Activated CD4-positive, alpha-beta T cell treated with anti-CD3 and anti-CD28 coated beads, Interleukin-2, amount 10 ng/mL, durations not matched to agents 24 days and 14 days (primary cell): ENCODE results near the gene SLC26A9. TPM values are rescaled to one million over a fixed set of nuclear protein-coding genes. Genes with fewer than 3 reads are reported as not detected.

Experiments
- DNase-seq: peaks from one replicate; pipeline ENCODE4 v3.0.0; 2022
- H3K27ac Mint-ChIP-seq: one replicate; pipeline ENCODE4 v1.8.0; 2022; ENCODE audit warnings: mild to moderate bottlenecking, mixed read lengths
- H3K27me3 Mint-ChIP-seq: one replicate; pipeline ENCODE4 v1.8.0; 2022; ENCODE audit warnings: mixed read lengths
- H3K36me3 Mint-ChIP-seq: one replicate; pipeline ENCODE4 v1.8.0; 2022; ENCODE audit warnings: low read depth, mild to moderate bottlenecking, mixed read lengths
- H3K4me1 Mint-ChIP-seq: one replicate; pipeline ENCODE4 v1.8.0; 2021; ENCODE audit warnings: mixed read lengths
- H3K4me3 Mint-ChIP-seq: one replicate; pipeline ENCODE4 v1.8.0; 2022; ENCODE audit warnings: mild to moderate bottlenecking, moderate library complexity, mixed read lengths
- H3K9me3 Mint-ChIP-seq: one replicate; pipeline ENCODE4 v1.8.0; 2021; ENCODE audit warnings: mixed read lengths
- intact Hi-C: fragments of 100-400 bp; cut with micrococcal nuclease; formaldehyde crosslinking; loops from one replicate; pipeline ENCODE4 v1.15.1; 2023
- total RNA-seq: library from RNA; stranded (reverse); gene quantifications from 2 replicates; pipeline ENCODE4 v1.2.3, GENCODE V29; 2022

The SLC26A9 gene, protein sequence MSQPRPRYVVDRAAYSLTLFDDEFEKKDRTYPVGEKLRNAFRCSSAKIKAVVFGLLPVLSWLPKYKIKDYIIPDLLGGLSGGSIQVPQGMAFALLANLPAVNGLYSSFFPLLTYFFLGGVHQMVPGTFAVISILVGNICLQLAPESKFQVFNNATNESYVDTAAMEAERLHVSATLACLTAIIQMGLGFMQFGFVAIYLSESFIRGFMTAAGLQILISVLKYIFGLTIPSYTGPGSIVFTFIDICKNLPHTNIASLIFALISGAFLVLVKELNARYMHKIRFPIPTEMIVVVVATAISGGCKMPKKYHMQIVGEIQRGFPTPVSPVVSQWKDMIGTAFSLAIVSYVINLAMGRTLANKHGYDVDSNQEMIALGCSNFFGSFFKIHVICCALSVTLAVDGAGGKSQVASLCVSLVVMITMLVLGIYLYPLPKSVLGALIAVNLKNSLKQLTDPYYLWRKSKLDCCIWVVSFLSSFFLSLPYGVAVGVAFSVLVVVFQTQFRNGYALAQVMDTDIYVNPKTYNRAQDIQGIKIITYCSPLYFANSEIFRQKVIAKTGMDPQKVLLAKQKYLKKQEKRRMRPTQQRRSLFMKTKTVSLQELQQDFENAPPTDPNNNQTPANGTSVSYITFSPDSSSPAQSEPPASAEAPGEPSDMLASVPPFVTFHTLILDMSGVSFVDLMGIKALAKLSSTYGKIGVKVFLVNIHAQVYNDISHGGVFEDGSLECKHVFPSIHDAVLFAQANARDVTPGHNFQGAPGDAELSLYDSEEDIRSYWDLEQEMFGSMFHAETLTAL
- not detected in 2 replicates for total RNA-seq

DNA sequence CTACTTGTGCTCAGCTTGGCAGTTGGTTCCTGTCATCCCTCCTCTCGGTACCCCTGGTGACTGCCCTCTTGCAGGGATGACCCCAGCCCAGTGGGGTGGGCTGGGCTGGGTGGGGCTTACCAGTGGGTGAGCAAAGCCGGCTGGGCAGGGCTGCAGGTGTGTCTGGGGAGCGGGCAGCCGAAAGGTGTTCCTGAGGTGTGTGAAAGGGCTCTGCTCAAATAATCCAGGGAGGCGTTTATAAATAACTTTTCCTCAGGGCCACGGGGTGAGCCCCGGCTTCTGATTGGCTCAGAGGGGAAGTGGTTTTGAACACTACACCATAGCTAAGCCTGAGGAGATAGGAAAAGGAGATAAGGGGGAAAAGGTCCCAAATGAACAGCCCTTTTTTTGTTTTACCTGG is at the start of gene SLC26A9:
Gene SLC26A9, minus strand, starts transcription at position 212 of the 400 bp plus-strand sequence. CDS start 7,636 bp downstream, outside the sequence.
- H3K4me1 Mint-ChIP-seq, result no peaks in the 10 kb centered on the region
- H3K4me3 Mint-ChIP-seq, result no peak within 1 kb of the TSS
- H3K36me3 Mint-ChIP-seq, result no peaks in the 10 kb centered on the region
- no peak for DNase-seq
- intact Hi-C loops, result no loop called here
- H3K9me3 Mint-ChIP-seq, result no peaks in the 10 kb centered on the region
- peaks cover 34% of the 10 kb centered on the region for H3K27me3 Mint-ChIP-seq
- no peak within 1 kb of the TSS for H3K27ac Mint-ChIP-seq

DNA sequence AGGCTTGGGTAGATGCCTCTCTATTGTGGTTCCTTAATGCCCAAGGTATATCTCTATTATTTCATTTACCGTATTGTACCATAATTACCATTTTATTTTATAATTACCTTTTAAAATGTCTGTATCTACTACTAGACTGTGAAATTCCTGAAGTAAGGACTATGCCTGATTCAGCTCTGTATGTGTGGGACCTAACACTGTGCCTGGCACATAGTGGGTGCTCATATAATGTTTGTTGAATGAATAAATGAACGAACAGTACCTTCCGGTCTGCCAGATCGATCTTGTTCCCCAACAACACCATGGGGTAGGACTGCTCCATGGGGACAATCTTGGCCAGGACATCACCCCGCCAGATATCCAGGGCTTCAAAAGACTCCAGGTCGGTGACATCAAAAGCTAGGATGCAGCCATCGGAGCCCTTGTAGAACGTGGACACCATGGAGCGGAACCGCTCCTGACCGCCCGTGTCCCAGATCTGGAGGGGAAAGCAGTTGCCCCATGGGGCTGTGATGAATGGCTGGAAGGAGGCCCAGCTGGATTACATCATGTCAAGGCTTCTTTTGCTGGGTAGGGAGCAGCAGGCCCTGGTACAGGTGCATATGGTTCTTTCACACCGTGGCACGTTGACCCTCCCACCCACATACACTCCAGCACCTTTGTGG is 49.1 kb upstream of the SLC26A9 start:
- no peaks in the 10 kb centered on the region for H3K36me3 Mint-ChIP-seq
- DNase-seq, result no peak
- H3K27ac Mint-ChIP-seq, result no peak overlapping the region
- intact Hi-C loops, result no loop called here
- H3K4me3 Mint-ChIP-seq, result no peak overlapping the region
- H3K9me3 Mint-ChIP-seq, result no peaks in the 10 kb centered on the region
- peaks cover 24% of the 10 kb centered on the region for H3K27me3 Mint-ChIP-seq
- no peaks in the 10 kb centered on the region for H3K4me1 Mint-ChIP-seq

DNA sequence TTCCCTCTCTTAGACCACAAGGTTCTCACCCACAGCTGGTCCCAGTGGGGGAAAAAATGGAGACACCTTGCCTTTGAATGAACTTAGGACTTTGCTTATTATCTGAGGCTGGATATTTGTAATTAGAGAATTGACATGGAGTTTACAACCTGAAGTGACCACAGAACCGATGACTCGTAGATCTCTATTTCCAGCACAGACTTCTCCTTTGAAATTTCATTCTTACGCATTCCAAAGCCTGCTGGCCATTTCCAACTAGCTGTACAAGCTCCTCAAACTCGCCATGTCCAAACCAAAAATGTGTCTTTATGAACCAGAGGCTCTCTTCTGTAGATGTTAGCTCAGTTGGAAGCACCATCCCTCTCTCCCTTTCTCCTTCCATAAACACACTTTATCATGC is 48.0 kb upstream of the SLC26A9 start:
- intact Hi-C loops, result no loop called here
- peaks cover 17% of the 10 kb centered on the region for H3K27me3 Mint-ChIP-seq
- no peaks in the 10 kb centered on the region for H3K9me3 Mint-ChIP-seq
- H3K27ac Mint-ChIP-seq, result no peak overlapping the region
- no peaks in the 10 kb centered on the region for H3K4me1 Mint-ChIP-seq
- no peak for DNase-seq
- H3K36me3 Mint-ChIP-seq, result no peaks in the 10 kb centered on the region
- H3K4me3 Mint-ChIP-seq, result no peak overlapping the region

DNA sequence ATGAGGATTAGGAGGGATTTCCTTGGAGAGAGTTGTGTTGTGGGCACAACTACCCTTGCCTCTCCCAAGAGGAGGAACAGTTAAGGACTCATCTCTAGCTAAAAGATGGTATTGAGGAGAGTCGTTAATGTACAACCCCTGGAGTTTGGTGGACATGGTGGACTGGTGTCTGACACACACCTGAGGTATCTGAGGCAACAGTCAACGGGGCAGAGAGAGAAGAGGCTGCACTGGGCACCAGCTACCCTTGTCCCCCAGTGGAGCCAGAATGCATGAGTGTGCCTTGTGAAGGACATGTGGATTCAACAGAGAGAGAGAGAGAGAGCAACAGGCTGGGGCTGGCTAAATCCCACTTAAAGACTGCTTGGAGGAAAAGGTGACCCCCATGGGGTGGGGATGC is 47.0 kb upstream of the SLC26A9 start:
- no peaks in the 10 kb centered on the region for H3K9me3 Mint-ChIP-seq
- H3K36me3 Mint-ChIP-seq, result no peaks in the 10 kb centered on the region
- DNase-seq, result no peak
- H3K27me3 Mint-ChIP-seq, result peaks cover 17% of the 10 kb centered on the region
- H3K4me3 Mint-ChIP-seq, result no peak overlapping the region
- H3K4me1 Mint-ChIP-seq, result no peaks in the 10 kb centered on the region
- intact Hi-C loops, result no loop called here
- no peak overlapping the region for H3K27ac Mint-ChIP-seq

DNA sequence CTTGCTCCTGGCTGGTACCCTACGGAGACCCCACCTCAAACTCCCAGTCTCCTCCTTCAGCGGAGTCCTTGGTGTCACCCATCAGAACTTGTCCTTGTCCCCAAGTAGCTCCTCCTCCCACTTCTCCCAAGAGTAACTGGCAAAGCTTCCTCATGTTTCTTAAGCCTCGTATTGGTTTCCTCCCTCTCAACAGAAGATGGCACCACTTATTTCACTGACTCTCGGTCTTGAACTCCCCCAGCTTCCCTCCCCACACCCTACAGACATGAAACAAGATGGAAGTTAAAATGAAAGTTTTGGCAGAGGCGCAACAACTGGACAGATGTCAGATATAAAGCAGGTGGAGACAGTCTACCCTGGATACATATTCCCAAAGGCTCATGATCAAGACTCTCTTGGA is 46.5 kb upstream of the SLC26A9 start:
- Mint-ChIP-seq H3K36me3 (no peaks in the 10 kb centered on the region), H3K27ac (no peak overlapping the region), H3K4me1 (no peaks in the 10 kb centered on the region), H3K9me3 (no peaks in the 10 kb centered on the region), H3K27me3 (peaks cover 17% of the 10 kb centered on the region), H3K4me3 (no peak overlapping the region)
- DNase-seq, result no peak
- intact Hi-C loops, result no loop called here

DNA sequence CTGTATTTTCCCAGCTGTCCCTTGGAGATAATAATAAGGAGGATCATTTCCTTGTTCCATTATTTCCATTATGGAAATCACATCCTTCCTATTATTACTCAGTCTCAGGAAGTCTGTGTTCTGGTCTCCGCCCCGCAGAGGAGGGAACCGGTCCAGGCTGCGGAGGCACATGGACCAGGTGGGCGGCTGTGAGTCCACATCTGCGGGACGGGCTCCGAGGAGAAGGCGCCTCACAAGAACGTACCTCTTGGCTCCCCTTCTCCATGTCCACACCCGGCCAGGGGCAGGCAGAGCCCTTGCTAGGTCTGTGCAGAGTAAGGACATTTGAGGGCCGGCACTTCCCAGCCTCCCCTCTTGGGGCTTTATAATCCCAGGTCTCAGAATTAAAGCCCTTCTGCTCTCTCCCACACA is 45.3 kb upstream of the SLC26A9 start:
- intact Hi-C loops, result no loop called here
- H3K27ac Mint-ChIP-seq, result no peak overlapping the region
- no peak for DNase-seq
- H3K36me3 Mint-ChIP-seq, result no peaks in the 10 kb centered on the region
- H3K9me3 Mint-ChIP-seq, result no peaks in the 10 kb centered on the region
- no peaks in the 10 kb centered on the region for H3K4me1 Mint-ChIP-seq
- no peak overlapping the region for H3K4me3 Mint-ChIP-seq
- peaks cover 17% of the 10 kb centered on the region for H3K27me3 Mint-ChIP-seq

DNA sequence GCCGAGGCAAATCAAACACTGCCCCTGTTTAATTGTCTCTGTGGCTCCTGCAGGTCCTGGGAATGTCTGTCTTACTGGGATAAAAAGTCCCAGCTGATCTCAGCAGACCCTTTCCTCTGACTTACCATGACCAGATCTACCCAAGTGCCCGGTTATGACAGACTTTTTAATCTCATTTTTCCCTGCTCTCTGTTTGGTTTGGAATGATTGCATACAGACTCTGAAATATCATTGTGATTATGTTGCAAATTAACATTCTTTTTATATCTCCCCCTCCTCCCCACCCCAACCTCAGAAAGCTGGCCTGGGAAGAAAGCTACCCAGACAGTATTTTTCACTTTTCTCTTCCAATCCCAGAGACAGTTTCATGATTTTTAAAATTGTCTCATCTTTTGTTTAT is 43.6 kb upstream of the SLC26A9 start:
- no peak for DNase-seq
- intact Hi-C loops, result no loop called here
- H3K4me3 Mint-ChIP-seq, result no peak overlapping the region
- peaks cover 5% of the 10 kb centered on the region for H3K9me3 Mint-ChIP-seq
- no peaks in the 10 kb centered on the region for H3K36me3 Mint-ChIP-seq
- H3K4me1 Mint-ChIP-seq, result no peaks in the 10 kb centered on the region
- peaks cover 14% of the 10 kb centered on the region for H3K27me3 Mint-ChIP-seq
- no peak overlapping the region for H3K27ac Mint-ChIP-seq

DNA sequence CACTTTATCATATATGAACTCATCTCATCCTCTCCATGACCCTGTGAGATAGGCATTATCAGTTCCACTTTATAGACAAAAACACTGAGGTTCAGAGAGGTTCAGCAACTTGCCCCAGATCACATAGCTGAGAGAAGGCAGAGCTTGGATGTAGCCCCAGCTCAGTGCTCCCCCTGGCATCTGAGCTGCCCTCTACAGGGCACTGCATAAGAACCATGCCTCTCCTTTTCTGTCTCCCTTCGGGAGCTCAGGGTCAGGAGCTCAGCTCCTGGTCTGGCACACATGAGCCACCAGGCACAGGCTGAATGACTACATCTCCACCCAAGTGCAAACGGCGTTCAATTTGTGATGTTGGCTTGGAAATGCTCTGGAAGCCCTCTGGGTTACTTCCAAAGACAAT is 43.0 kb upstream of the SLC26A9 start:
- Mint-ChIP-seq H3K4me1 (no peaks in the 10 kb centered on the region), H3K36me3 (no peaks in the 10 kb centered on the region), H3K27ac (no peak overlapping the region), H3K27me3 (peaks cover 10% of the 10 kb centered on the region), H3K4me3 (no peak overlapping the region), H3K9me3 (peaks cover 6% of the 10 kb centered on the region)
- no peak for DNase-seq
- intact Hi-C loops, result no loop called here

DNA sequence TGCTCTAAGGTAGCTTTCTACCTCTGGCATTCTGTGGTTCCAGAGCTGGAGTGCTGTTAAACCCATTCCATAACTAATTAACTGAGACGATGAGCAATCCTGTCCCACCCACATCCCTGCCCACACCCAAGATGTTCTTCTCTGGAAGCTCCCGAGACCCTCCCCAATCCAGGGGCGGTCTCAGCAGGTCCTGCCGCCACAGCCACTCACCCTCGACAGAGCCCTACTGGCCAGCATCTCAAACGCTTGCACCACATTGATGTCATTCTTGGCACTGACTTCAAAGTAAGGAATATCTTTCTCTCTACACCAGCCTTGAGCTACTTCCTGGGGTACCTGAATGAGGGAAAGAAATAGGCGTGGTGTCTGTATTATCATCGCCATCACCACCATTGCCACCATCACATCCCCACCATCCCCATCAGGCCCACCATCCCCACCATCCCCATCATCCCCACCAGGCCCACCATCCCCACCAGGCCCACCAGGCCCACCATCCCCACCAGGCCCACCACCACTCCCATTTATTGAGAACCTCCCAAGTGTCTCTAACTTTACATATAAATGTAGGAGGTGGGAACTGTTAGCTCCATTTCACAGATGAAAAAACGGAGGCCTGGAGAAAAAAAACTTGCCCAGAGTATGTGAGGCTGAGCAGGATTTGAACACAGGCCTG is 42.2 kb upstream of the SLC26A9 start:
- H3K27me3 Mint-ChIP-seq, result peaks cover 9% of the 10 kb centered on the region
- intact Hi-C loops, result no loop called here
- H3K4me1 Mint-ChIP-seq, result no peaks in the 10 kb centered on the region
- H3K9me3 Mint-ChIP-seq, result peaks cover 6% of the 10 kb centered on the region
- H3K4me3 Mint-ChIP-seq, result no peak overlapping the region
- no peaks in the 10 kb centered on the region for H3K36me3 Mint-ChIP-seq
- no peak overlapping the region for H3K27ac Mint-ChIP-seq
- DNase-seq, result no peak

DNA sequence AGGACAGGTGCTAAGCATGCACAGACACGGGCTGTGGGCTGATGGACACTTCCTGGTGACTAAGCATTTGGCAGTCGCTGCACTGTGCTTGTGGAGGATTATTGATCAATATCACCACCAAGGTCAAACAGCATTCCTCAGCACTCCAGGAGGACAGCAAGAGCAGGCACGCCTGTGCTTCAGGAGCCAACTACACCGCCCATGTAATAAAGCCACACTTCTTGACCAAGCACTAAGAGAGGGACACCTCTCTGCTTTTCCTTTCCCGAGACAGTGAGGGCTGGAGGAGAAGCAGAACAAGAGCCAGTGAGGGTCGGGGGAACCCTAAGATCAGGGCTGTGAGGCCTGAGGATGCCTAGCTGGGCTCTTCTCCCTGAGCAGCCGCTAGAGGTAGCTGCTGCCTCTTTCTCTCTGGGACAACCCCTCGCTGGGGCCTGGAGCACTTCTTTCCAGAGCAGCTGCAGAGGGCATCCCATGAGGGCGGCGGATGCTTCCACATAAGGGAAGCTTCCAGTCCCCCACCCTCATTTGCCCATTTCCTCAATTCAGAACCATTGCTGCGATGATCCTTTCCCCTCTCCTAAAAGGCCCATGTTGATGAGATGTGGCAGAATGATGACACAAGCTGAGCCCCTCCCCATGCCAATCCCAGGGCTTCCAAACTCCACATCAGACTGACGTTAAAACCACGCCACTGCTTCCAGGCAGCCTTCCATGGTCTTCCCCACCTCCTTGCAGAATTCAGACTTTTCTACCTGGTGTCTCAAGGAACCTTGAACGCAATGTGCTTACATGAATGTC is 40.9 kb upstream of the SLC26A9 start:
- no peaks in the 10 kb centered on the region for H3K4me1 Mint-ChIP-seq
- H3K27me3 Mint-ChIP-seq, result no peaks in the 10 kb centered on the region
- H3K36me3 Mint-ChIP-seq, result no peaks in the 10 kb centered on the region
- H3K9me3 Mint-ChIP-seq, result peaks cover 6% of the 10 kb centered on the region
- intact Hi-C loops, result loop anchor here (1.0 kb wide), 1 partner anchor 122 kb away; no protein-coding TSS in a partner anchor
- peak; percentile 72 for DNase-seq
- H3K27ac Mint-ChIP-seq, result no peak overlapping the region
- H3K4me3 Mint-ChIP-seq, result no peak overlapping the region

DNA sequence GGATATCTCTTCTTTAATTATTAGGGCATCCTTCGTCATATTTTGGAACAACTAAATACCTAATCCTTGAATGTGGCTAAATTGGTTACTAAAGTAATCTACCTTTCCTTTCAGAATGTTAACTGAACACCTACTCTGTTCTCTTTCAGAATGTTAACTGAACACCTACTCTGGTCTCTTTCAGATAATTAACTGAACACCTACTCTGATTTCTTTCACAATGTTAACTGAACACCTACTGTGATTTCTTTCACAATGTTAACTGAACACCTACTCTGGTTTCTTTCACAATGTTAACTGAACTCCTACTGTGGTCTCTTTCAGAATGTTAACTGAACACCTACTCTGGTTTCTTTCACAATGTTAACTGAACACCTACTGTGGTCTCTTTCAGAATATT is 38.0 kb upstream of the SLC26A9 start:
- H3K9me3 Mint-ChIP-seq, result peaks cover 6% of the 10 kb centered on the region
- H3K4me3 Mint-ChIP-seq, result no peak overlapping the region
- H3K4me1 Mint-ChIP-seq, result no peaks in the 10 kb centered on the region
- no peaks in the 10 kb centered on the region for H3K27me3 Mint-ChIP-seq
- H3K36me3 Mint-ChIP-seq, result no peaks in the 10 kb centered on the region
- no peak for DNase-seq
- H3K27ac Mint-ChIP-seq, result no peak overlapping the region
- intact Hi-C loops, result no loop called here

DNA sequence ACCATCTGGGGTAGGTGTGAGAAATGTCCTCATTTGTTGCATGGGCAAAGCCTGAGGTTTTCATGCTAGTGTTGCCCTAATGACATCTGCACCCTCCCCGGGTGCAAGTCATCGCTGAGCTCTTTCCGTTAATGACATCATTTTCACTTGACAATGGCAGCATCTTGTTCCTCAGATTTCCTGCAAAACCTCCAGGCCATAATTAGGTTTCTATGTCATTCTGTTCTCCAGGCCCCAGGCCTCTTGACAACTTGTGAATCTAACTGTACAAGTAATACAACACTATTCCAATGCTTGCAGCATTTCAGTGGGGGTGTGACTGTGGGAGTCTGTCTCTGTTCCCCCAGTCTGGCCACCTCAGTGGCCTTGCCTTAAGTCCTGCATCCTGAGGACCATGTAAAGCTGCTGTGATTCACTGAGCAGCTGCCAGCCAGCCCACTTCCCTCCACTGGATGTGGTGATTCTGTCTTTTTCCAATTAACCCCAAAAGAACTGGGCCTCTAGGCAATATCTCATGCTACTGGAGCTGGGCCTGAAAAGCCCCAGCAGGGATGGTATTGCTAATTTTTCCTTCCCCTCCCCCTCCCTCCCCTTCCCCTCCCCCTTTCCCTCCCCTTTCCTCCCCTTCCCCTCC is 37.1 kb upstream of the SLC26A9 start:
- no peak for DNase-seq
- Mint-ChIP-seq H3K4me3 (no peak overlapping the region), H3K36me3 (no peaks in the 10 kb centered on the region), H3K27ac (no peak overlapping the region), H3K9me3 (peaks cover 6% of the 10 kb centered on the region), H3K27me3 (no peaks in the 10 kb centered on the region), H3K4me1 (no peaks in the 10 kb centered on the region)
- intact Hi-C loops, result no loop called here

DNA sequence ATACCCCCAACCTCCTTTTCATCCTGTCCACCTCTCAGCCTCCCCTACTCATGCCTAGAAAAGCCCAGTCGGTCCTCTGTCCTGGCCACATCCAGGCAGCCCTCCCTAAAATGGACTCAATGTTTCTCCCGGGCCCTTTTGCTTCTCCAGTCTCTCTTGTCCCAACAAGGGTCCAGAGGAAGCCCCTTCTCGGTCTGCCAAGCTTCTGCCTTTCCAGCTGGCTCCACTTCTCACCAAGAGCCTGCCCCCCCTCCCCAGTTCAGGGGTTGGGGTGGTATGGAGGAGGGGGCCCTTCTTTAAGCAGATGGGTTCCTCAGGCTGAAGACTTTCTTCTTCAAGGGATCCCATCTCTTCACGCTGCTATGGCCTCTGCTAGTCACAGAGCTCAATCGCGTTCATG is 36.0 kb upstream of the SLC26A9 start:
- no peaks in the 10 kb centered on the region for H3K27me3 Mint-ChIP-seq
- intact Hi-C loops, result no loop called here
- no peak for DNase-seq
- no peak overlapping the region for H3K27ac Mint-ChIP-seq
- peaks cover 16% of the 10 kb centered on the region for H3K9me3 Mint-ChIP-seq
- no peaks in the 10 kb centered on the region for H3K4me1 Mint-ChIP-seq
- H3K4me3 Mint-ChIP-seq, result no peak overlapping the region
- H3K36me3 Mint-ChIP-seq, result no peaks in the 10 kb centered on the region
